G401 (cell line): ENCODE data around the gene IRF3. TPM values are rescaled to one million over a fixed set of nuclear protein-coding genes. Genes with fewer than 3 reads are reported as not detected.
A peak's percentile ranks its signal among the peaks of the same experiment; 100 is the strongest.

ENCODE experiments used
- DNase-seq: peaks from one replicate; pipeline ENCODE4 v3.0.0-alpha.2; 2015; ENCODE audit warnings: low spot score
- in situ Hi-C: cut with HindIII; loops from 2 replicates; pipeline ENCODE4 v1.10.0; 2016; ENCODE audit warnings: low sequenced_read_pairs, mixed read lengths
- total RNA-seq: library from RNA; depleted of rRNA; stranded (reverse); fragments of >200 nt; shearing (Covaris generic); gene quantifications from 2 replicates; pipeline ENCODE4 v1.2.3, GENCODE V29; 2014

The IRF3 gene
- total RNA-seq, 1 experiment from 2014 or later, result 59.6 TPM

DNA sequence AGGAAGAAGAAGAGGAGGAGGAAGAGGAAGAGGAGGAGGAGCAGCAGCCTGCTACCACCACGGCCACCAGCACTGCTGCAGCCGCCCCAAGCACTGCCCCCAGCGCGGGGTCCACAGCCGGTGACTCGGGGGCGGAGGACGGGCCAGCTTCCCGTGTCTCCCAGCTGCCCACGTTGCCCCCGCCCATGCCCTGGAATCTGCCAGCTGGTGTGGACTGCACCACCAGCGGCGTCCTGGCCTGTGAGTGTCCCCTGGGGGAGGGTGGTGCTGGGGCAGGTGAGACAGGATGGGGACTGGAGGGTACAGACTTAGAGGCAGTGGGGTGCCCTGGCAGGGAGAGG is 12.2 kb downstream of the IRF3 start:
- no peak for DNase-seq
- in situ Hi-C loops, result no loop called here

DNA sequence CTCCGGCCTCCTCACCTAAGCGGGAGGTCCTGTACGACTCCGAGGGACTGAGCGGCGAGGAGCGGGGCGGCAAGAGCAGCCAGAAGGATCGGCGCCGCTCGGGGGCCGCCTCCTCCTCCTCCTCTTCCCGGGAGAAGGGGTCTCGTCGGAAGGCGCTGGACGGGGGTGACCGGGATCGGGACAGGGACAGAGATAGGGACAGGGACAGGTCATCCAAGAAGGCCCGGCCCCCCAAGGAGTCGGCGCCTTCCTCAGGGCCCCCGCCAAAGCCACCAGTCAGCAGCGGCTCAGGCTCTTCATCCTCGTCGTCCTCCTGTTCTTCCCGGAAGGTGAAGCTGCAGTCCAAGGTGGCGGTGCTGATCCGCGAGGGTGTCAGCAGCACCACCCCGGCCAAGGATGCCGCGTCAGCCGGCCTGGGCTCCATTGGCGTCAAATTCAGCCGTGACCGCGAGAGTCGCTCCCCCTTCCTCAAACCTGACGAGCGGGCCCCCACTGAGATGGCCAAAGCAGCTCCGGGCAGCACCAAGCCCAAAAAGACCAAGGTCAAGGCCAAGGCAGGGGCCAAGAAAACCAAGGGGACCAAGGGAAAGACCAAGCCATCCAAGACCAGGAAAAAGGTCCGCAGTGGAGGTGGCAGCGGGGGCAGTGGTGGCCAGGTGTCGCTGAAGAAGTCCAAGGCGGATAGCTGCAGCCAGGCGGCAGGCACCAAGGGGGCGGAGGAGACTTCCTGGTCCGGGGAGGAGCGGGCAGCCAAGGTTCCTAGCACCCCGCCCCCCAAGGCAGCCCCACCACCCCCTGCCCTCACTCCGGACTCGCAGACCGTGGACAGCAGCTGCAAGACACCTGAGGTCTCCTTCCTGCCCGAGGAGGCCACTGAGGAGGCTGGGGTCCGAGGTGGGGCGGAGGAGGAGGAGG is 12.8 kb downstream of the IRF3 start:
- in situ Hi-C loops, result no loop called here
- no peak for DNase-seq

DNA sequence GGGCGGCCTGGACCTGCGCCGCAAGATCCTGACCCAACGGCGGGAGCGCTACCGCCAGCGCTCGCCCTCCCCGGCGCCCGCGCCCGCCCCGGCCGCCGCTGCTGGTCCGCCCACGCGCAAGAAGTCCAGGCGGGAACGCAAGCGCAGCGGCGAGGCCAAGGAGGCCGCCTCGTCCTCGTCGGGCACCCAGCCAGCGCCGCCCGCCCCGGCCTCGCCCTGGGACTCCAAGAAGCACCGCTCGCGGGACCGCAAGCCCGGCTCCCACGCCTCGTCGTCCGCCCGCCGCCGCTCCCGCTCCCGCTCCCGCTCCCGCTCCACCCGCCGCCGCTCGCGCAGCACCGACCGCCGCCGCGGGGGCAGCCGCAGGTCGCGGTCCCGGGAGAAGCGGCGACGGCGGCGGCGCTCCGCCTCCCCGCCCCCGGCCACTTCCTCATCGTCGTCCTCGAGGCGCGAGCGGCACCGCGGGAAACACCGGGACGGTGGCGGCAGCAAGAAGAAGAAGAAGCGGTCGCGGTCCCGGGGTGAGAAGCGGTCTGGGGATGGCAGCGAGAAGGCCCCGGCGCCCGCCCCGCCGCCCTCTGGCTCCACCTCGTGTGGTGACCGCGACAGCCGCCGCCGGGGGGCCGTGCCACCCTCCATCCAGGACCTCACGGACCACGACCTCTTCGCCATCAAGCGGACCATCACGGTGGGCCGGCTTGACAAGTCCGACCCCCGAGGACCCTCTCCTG is 13.7 kb downstream of the IRF3 start:
- in situ Hi-C loops, result no loop called here
- DNase-seq, result no peak

DNA sequence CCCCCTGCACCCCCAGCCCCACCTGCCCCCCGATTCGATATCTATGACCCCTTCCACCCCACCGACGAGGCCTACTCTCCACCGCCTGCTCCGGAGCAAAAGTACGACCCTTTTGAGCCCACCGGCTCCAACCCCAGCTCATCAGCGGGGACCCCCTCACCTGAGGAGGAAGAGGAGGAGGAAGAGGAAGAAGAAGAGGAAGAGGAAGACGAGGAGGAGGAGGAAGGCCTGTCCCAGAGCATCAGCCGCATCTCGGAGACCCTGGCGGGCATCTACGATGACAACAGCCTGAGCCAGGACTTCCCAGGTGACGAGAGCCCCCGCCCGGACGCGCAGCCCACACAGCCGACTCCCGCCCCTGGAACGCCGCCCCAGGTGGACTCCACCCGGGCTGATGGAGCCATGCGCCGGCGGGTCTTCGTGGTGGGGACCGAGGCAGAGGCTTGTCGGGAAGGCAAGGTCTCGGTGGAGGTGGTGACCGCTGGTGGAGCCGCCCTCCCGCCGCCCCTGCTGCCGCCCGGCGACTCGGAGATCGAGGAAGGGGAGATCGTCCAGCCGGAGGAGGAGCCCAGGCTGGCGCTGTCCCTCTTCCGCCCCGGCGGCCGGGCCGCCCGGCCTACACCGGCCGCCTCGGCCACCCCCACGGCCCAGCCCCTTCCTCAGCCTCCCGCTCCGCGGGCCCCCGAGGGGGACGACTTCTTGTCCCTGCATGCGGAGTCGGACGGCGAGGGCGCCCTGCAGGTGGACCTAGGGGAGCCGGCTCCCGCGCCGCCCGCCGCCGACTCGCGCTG is 14.4 kb downstream of the IRF3 start:
- in situ Hi-C loops, result no loop called here
- no peak for DNase-seq

- in situ Hi-C loops, result no loop called here
- DNase-seq, result no peak
Observed at GRCh38 chr19:49646586-49646985, 19.1 kb downstream of the IRF3 start.

DNA sequence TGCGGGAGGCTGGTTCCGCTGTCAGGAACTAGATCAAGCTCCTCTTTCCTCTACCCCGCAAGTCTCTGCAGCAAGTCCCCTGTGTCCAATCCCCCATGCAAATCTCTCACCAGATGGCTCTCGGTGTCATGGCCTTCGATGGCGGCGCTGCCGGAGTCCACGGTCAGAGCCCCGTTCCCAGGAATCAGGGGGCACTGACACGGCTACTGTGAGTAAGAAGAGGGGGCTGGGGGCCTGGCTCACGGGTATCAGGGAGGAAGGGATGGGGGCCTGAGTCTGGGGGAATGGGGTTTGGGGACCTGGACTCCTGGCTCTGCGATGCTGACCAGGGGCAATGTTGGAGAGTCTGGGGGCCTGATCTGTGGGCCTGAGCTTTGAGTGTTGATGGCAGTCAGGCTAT is 19.7 kb downstream of the IRF3 start:
- DNase-seq, result no peak
- in situ Hi-C loops, result no loop called here

GRCh38 chr19:49645592-49645991 is 20.1 kb downstream of the IRF3 start:
- DNase-seq, result no peak
- in situ Hi-C loops, result no loop called here

- DNase-seq, result no peak
- in situ Hi-C loops, result no loop called here
Observed at GRCh38 chr19:49643466-49643865, 22.2 kb downstream of the IRF3 start.

DNA sequence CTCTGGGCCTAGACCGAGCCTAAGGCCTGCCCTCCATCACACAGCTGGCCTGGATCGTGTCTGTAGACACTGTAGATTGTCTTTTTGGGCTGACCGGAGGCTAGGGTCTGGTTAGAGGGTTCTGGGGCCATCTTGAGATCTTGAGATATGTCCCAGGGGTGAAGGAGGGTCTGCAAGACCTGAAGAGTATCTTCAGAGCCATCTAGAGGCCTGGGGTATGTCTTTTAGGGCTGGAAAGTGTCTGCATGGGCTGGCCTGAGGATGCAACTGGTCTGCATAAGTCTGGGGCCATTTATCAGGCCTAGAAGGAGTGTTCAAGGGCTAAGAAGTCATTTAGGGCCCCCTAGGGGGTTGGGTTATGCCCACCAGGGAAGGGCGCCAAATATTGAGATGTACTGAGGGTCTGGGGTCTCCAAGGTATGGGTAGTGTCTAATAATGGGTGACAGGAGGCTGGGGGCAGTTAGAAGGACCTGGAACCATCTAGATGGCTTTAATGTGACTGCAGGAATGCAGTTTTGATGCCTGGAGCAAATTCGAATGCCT is 23.1 kb downstream of the IRF3 start:
- DNase-seq, result no peak
- in situ Hi-C loops, result no loop called here

- peak; percentile 99 for DNase-seq
Observed at GRCh38 chr19:49641688-49642491, 23.8 kb downstream of the IRF3 start, which contains the start of gene SCAF1. TSS of gene SCAF1 (plus strand) at chr19:49642209. CDS start at chr19:49645027, 2,818 bp downstream.

GRCh38 chr19:49640113-49640898 is 25.4 kb downstream of the IRF3 start, which contains the start of gene RRAS:
TSS of gene RRAS (minus strand) at chr19:49640143. CDS start at chr19:49640098, 45 bp downstream.
- in situ Hi-C loops, result no loop called here
- DNase-seq, result peak; percentile 99

More at GRCh38 chr19:49641688-49642491, 23.8 kb downstream of the IRF3 start, which contains the start of gene SCAF1:
- in situ Hi-C loops, result no loop called here

- peak; percentile 19 for DNase-seq
- in situ Hi-C loops, result no loop called here
Observed at GRCh38 chr19:49639401-49640112, 26.1 kb downstream of the IRF3 start.

DNA sequence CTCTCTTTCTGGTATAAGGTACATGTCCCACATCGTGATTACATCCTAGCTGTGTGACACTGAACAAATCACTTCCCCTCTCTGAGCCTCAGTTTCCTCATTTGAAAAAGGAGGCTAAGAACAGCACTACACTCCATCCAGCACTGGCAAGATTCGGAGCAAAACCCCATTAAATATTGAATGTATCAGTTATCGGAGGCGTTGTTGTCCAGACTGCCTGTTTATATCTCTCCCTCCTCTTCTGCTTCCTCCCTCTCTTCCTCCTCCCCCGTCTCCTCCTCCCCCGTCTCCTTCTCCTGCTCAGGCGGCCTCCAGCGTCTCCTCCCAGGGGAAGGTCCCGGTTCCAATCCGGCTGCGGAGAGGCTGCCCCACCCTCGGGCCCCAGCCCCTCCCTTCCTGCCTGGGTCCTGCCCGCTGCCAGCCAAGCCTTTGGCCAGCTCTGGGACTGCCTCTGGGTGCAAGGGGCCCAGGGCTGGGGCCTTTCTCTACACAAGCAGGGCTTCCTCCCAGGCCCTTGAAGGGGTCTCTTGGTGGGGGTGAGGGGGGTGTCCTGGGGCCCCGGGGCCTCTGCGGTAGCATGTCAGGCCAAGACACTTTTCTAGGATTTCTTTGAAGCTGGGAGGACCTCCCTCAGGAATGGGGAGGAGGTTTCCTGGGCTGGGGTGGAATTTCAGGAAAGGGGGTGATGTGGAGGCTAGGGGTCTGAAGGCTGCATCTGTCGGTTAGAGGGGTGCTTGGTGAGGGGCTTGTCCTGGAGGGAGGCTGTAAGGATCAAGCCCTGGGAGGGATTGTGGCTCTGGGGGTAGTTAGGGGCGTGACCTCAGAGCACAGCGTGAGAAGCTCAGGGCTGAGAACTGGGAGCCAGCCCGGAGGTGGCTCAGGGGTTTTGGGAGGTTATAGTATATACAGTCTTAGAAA is 27.6 kb downstream of the IRF3 start:
- in situ Hi-C loops, result no loop called here
- peak; percentile 21 for DNase-seq

DNA sequence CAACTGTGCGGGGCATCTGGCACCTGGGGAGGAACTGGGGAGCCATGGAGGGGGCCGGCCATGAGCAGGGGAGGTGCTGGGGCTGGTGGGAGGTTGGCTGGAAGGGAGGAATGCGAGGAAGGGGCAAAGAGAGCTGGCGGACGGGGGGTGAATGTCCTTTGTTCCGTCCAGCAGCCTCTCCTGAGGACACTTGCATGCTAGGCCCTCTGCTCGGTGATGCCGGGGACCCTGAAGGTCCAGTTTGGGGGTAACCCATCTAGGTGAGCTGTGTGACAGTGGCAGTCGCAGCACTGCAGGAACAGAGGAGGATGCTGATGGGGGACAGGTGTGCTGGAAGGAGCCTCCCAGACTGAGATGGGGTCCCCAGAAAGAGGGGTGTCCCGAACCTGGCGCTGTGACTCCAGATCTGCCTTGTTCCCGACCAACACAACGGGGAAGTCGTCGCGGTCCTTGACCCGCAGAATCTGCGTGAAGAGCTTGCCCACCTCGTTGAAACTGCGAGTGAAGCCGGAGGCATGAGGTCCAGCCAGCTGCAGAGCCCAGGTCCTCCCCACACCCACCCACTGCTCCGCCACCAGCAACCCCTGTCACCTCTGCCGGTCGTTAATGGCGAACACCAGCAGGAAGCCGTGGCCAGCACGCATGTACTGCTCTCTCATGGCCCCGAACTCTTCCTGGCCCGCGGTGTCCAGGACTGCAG is 29.3 kb downstream of the IRF3 start:
- no peak for DNase-seq
- in situ Hi-C loops, result no loop called here

DNA sequence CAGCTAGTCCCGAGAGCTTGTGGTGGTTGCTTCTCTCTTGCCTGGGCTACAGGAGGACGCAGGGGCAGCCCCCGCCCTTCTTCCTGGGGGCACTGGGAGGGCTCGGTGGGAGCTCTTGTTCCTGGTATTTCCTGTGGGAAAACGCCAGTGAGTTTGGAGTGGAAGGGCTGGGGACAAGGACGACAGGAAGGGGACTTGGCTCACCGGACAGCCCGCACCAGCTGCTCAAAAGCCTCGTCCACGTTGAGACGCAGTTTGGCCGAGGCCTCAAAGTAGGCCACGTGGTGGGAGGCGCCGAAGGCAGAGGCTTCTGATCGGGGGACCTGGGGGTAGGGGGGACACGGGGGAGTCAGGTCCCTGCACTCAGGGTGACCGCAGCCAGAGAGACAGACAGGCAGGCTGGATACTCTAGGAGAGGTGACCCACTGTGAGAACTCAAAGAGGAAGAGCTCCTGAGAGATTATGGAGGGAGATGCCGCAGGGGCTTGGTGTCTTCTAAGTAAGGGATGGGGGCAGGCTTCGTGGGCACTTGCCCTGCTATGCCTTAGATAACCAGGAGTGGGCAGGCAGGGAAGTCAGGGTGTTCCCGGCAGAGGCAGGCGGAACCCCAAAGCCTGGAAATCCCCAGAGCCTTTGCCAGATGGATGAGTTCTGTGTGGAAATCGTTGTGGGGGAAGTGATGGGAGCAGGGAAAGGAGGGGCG is 30.0 kb downstream of the IRF3 start:
- in situ Hi-C loops, result no loop called here
- DNase-seq, result no peak
